ENCODE measurements around the gene SCGB1A1.

The SCGB1A1 gene

DNA sequence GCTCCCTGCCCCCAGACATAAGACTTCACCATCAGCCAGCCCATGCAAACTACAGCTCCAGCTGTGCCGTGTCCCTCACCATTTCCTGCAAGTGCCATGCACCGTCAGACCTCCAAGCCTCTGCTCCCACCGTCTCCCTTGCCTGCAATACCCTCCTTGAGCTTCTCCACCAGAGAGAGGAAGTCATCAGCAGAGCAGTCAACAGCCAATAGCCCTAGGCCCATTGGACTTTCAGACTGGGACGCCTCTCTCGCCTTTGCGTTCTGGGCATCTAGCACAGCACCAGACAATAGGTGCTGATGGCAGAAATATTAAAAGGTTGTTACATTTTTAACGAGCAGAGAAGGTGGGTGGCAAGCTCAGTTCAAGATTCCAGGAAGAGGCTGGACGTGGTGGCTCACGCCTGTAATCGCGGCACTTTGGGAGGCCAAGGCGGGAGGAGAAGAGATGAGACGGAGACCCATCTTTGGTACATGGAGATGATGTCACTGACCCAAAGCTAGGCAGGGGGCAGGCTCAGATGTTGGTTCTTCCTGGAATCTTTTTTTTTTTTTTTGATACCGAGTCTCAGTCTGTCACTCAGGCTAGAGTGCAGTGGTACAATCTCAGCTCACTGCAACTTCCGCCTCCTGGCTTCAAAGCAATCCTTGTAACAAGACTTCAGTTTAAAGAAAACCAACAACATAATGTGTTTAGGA lies 31.9 kb downstream of the SCGB1A1 start:
- no peak for DNase-seq

DNA sequence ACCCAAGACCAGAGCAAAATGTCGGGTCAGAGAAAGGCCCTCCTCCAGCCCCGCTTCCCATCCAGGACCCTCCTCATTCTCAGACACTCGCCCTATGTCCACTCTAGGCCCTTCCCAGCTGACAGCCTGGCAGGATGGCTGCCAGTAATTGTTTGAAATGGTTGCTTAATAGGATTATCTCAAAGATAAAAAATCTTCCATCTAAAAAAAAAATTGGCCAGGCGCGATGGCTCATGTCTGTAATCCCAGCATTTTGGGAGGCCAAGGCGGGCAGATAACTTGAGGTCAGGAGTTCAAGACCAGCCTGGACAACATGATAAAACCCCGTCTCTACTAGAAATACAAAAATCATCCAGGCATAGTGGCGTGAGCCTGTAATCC lies 32.4 kb downstream of the SCGB1A1 start:
- no peak for DNase-seq

DNA sequence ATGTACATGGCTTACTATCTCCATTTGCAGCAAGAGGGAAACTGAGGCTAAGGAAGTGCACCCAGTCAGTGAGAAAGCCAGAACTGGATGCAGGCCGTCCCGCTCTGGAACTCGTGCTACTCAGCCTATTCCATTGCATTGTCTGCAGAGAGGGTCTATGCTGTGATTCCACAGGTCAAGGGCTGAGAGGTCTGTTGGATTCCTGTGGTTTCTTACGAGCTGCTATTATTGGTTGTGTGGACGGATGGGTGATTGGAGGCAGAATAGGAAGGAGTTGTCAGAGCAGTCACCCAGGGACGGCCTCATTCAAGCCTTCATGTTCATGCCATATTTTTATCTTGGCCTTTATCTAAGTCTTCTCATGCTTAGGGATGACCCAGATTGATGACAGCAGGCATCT lies 33.4 kb downstream of the SCGB1A1 start:
- no peak for DNase-seq

DNA sequence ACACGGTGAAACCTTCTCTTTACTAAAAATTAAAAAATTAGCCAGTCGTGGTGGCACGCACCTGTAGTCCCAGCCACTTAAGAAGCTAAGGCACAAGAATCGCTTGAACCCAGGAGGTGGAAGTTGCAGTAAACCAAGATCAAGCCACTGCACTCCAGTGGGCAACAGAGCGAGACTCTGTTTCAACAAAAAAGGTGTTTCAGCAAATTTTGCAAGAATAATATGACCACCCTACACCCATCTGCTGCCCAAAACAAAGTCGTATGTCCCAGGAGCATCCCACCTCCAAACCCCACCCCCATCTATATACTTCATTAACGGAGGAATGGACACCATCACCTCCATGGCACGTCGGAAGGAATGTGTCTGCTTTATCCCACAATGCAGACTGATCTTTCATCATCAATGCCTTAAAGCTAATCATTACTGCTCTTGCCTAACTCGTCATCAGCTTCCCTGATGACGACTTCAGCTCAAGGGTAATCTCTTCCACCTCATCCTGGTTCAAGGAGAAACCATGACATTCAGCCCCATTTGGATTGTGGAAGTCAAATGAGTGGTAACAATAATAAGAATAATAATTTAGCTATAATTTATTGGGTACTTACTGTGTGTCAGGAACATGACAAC lies 34.1 kb downstream of the SCGB1A1 start:
- DNase-seq: no peak

DNA sequence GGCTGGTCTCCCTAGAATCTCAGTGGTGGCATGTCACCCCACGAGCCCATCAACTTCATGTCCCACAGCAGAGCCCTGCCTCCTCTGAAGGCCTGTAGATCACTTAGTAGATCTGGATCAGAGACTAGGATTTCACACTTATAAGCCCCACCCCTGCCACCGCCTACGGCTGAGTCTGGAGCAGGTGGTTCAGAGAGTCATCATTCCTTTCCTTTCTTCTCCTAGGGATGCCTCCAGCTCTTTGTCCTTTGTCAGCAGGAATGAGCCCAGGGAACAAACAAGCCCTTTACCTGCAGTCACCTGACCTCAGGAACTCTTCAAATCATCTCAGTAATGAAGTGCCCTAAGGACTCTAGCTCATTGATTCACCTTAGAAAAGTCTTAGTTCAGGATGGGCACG lies 37.8 kb downstream of the SCGB1A1 start:
- no peak for DNase-seq

- DNase-seq: no peak
These were observed 38.6 kb downstream of the SCGB1A1 start for GRCh38 chr11:62457478-62457877.

DNA sequence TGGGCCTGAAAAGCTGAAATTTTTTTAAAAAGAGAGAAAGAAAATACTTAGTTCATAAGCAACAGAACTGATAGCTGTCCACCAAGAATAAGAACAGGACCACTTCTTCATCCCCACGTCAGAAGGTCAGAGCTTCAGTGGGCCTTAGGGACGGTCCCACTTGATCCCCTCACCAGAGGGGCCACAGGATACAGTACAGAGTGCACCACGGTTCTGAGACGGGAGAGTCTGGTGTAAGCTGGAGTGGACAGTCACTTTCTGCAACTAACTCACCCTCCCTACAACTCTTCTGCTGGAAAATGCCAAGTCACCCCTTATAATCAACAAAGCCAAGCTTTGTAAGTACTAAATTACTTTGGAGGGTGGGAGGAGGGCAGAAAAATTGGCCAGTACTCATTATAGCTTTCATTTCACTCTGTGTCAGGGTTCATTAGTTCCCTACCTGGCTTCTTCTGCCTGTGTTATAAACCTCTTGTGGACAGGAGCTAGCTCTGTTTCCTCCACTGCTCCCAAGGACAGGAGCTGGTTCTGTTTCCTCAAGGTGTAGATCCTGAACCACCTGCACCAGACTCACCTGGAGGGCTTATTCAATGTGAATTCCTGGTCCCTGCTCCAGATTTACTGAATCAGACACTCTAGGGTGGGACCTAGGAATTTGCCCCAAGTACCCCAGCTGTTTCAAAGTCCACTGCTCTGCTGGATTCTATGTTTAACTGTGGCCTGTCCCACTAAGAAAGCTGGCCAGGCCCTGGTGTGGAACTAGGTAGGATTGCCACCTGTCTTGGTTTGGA lies 39.6 kb downstream of the SCGB1A1 start:
- no peak for DNase-seq

GRCh38 chr11:62459080-62459479 lies 40.2 kb downstream of the SCGB1A1 start:
- DNase-seq: no peak

DNA sequence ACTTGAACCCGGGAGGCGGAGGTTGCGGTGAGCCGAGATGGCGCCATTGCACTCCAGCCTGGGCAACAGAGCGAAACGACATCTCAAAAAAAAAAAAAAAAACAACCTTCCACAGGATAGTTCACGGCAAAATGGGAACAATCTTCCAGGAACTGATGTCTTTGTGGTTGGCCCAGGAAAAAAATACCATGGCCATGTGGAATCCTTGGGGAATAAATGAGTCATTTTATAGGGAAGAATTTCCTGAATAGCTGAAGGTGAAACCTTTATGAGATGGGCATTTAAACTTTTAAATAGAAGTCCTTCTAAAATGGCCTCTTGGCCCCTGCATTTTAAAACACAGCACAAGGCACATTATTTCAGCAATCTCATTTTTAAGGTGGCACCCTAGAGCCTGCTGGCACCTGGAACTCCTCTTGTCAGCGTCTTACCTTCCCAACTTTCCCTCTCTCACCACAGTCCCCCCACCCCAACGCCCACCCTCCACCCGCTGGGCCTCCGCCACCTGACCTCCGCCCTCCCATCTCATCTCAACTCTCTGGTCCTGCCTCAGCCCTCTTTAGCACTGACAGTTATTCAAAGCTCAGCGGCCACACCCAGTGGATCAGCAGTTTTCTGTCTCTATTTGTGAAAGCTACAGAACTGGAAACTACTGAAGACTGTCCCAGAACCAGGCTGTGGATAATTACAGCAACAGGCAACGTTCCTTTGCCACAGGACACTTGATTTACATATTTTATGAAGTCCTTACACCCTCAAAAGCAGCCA lies 43.1 kb downstream of the SCGB1A1 start:
- no peak for DNase-seq

DNA sequence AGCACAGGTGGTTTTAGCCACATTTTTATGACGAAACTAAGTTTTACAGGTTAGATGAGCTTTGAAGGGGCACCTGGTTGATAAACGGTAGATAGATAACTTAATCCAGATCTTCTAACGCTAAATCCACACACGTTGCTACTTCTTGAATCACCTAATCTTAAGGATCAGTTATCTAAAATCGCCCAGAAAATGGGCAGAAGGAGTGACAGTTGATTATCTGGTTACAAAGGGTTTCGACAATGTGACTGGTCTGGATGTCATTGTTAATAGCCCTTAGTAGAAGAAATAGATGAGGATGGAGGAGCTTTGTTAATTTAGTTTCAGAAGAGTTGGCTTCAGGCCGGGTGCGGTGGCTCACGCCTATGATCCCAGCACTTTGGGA lies 43.7 kb downstream of the SCGB1A1 start:
- DNase-seq: no peak

DNA sequence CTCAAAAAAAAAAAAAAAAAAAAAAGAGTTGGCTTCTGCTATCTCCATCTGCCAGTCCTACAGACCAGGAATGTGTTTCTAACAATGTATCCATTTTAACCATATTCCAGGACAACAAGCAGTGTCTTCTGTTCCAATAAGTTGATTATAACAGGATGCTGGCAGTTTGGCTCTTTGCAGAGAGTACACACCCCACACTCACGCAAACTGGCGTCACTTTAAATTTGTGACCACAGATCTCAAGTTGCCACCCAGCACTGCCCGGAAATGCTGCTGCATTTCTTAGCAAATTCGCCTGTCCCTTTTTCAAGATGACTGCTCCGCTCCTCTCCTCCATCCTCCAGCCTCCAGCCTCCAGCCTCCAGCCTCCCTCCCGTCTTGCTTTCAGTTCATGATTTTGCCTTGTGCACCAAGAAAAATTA lies 44.3 kb downstream of the SCGB1A1 start:
- no peak for DNase-seq

DNA sequence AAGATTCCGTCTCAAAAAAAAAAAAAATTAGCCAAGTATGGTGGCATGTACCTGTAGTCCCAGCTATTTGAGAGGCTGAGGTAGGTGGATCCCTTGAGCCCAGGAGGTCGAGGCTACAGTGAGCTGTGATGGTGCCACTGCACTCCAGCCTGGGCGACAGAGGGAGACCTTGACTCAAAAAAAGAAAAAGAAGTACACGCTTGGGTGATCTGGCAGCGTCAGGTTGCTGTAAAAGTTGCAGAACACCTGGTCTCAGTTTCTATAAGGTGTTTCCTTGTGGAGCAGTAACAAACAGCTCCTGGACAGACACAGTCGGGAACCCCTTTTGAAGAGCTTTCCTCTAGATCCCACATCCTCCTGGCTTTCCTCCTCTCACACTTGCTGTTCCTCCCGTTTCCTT lies 45.8 kb downstream of the SCGB1A1 start:
- DNase-seq: no peak

DNA sequence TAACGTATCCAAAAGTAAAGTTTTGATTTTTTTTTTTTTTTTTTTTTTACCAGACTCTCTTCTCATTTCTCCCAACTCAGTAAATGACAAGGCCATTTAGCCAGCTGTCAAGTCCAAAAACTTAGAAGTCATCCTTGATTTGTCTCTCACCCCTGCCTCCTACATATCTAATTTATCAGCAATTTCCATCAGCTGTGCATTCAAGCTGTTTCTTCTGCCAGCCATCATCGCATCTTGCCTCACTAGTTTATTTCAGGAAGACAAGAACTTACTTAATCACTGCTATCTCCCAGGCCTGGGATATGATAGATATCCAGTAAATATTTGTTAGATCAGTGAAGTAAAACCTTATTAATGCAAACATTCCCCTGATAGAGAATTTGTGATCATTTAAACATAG lies 47.6 kb downstream of the SCGB1A1 start:
- DNase-seq: no peak

DNA sequence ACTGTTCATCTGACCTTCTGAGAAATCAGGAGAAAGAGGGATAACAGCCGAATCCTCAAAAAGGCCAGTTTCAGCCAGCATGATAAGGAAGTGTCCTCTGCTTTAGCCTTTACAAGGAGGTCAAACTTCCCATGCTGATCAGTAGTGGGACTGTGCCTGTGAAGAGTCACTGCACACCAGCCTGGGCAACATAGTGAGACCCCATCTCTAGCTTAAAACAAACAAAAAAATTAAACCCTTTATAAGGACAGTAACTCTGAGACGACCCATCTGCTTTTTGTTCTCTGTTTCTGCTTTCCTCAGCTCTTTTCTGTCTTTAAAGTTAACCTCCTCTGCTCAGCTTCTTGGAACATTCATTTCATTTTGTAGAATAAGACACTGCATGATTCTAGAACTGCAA lies 49.7 kb downstream of the SCGB1A1 start:
- no peak for DNase-seq

DNA sequence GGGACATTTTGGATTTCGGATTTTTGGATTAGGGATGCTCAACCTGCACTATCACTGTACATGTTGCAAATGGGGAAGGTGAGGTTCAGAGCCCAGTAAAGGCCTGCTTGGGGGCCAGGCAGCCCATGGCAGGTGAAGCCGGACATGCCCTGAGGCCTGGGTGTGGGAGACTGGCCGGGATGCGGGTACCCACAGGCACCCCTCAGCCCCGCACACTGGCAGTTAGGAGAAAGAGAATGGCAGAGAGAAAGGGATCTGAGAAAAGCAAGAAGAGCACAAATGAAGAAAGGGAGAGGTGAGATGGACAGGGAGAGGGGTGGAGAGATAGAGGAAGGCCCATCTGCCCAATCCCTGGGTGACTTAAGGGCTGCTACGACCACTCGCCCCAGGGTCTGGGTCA lies 52.8 kb downstream of the SCGB1A1 start:
- DNase-seq: no peak

- DNase-seq: no peak
These were observed 53.4 kb downstream of the SCGB1A1 start for GRCh38 chr11:62472063-62472884.

Measured in NCI-H2081 treated with DMSO at 0.1 percent for 48 hours (cell line).